Fibroblast of lung (primary cell): ENCODE data around the gene HIGD2B. TPM values are rescaled to one million over a fixed set of nuclear protein-coding genes. Genes with fewer than 3 reads are reported as not detected.
"Not testable (repeated sequence)": the region's sequence is repeated elsewhere in the genome, so short reads cannot be mapped to it uniquely, and the experiment has no call there.

Source experiments
- DNase-seq, 2 donors: peaks; one replicate each; pipeline versions ENCODE4 v3.0.0 to v3.0.0-alpha.2; 2010; ENCODE audit warnings: low read depth in 2 of 2
- H2AFZ ChIP-seq: 2 replicates; pipeline ENCODE4 v1.5.1; 2012; ENCODE audit warnings: low read length, control low read depth, inconsistent platforms
- H3K27ac ChIP-seq: 2 replicates; pipeline ENCODE4 v1.5.1; 2011; ENCODE audit warnings: low read length, control low read depth; ENCODE audit not compliant: insufficient read depth
- H3K27me3 ChIP-seq: 2 replicates; pipeline ENCODE4 v1.5.1; 2011; ENCODE audit warnings: mild to moderate bottlenecking, low read length; ENCODE audit not compliant: control insufficient read depth, insufficient read depth
- H3K36me3 ChIP-seq: 2 replicates; pipeline ENCODE4 v1.5.1; 2011; ENCODE audit warnings: low read length; ENCODE audit not compliant: control insufficient read depth, insufficient read depth
- H3K4me1 ChIP-seq: 2 replicates; pipeline ENCODE4 v1.5.1; 2011; ENCODE audit warnings: low read length; ENCODE audit not compliant: control insufficient read depth, insufficient read depth; ENCODE audit errors: extremely low read depth
- H3K4me2 ChIP-seq: 2 replicates; pipeline ENCODE4 v1.5.1; 2011; ENCODE audit warnings: low read length, control low read depth; ENCODE audit not compliant: insufficient read depth; ENCODE audit errors: extremely low read depth
- H3K4me3 ChIP-seq, 4 experiments: fragments of 200-600 bp in 1 of 4; sonication (generic) in 1 of 4; replicated peaks in 1 of 4; 2 replicates each; pipeline ENCODE4 v1.5.1; 2011 to 2016; ENCODE audit warnings: low read length in 4 of 4, low read depth in 3 of 4, mild to moderate bottlenecking in 3 of 4, control low read depth in 2 of 4, inconsistent platforms in 1 of 4, mixed read lengths in 1 of 4; ENCODE audit not compliant: insufficient read depth in 1 of 4; ENCODE audit errors: control extremely low read depth in 1 of 4
- H3K79me2 ChIP-seq: 2 replicates; pipeline ENCODE4 v1.5.1; 2012; ENCODE audit warnings: mild to moderate bottlenecking, low read length, inconsistent platforms; ENCODE audit not compliant: control insufficient read depth, insufficient read depth
- H3K9ac ChIP-seq: 2 replicates; pipeline ENCODE4 v1.5.1; 2011; ENCODE audit warnings: mild to moderate bottlenecking, low read length, control low read depth; ENCODE audit not compliant: insufficient read depth
- H3K9me3 ChIP-seq: 2 replicates; pipeline ENCODE4 v1.5.1; 2012; ENCODE audit warnings: low read depth, low read length; ENCODE audit not compliant: control insufficient read depth, insufficient read depth
- H4K20me1 ChIP-seq: 2 replicates; pipeline ENCODE4 v1.5.1; 2011; ENCODE audit warnings: low read length; ENCODE audit not compliant: control insufficient read depth, insufficient read depth; ENCODE audit errors: extremely low read depth
- CTCF ChIP-seq, 2 donors: IDR thresholded peaks in 1 of 2; conservative IDR thresholded peaks in 1 of 2; 1 replicate in 1 of 2; 2 replicates in 1 of 2; pipeline ENCODE4 v1.5.1; 2011 to 2012; ENCODE audit warnings: low read length in 2 of 2, control low read depth in 1 of 2, inconsistent platforms in 1 of 2, low read depth in 1 of 2, mild to moderate bottlenecking in 1 of 2
- EZH2 ChIP-seq: IDR thresholded peaks from 2 replicates; pipeline ENCODE4 v1.5.1; 2012; ENCODE audit warnings: low read length, control low read depth, mild to moderate bottlenecking; ENCODE audit errors: missing control alignments
- polyA plus RNA-seq, 2 donors: library from polyadenylated mRNA; depleted of rRNA in 1 of 2; stranded (reverse) in 1 of 2; unstranded in 1 of 2; fragments of >200 nt; gene quantifications; 2 replicates each; pipeline ENCODE4 v1.2.1, GENCODE V29; 2011 to 2012; ENCODE audit warnings: missing spikeins in 1 of 2
- total RNA-seq: library from RNA; depleted of rRNA; stranded (reverse); fragments of >200 nt; gene quantifications from 2 replicates; pipeline ENCODE4 v1.2.1, GENCODE V29; 2014

The HIGD2B gene
- total and polyA plus RNA-seq, 2 donors (not counting 1 experiment from before 2014, with no cell fraction given): not detected

GRCh38 chr15:72724028-72724427, 38.0 kb upstream of the HIGD2B start:
- Histone ChIP-seq H3K27ac (no peak overlapping the region), H3K4me1 (peaks cover 2% of the 10 kb centered on the region), H3K4me2 (no peak overlapping the region), H3K79me2 (no peaks in the 10 kb centered on the region), H3K36me3 (no peaks in the 10 kb centered on the region), H3K4me3 (no peak overlapping the region), H3K27me3 (no peaks in the 10 kb centered on the region), H3K9ac (no peak overlapping the region), H4K20me1 (no peaks in the 10 kb centered on the region), H2AFZ (no peak overlapping the region), H3K9me3 (no peaks in the 10 kb centered on the region)
- DNase-seq: peak in 1 of 2 donors; percentile 32
- TF ChIP-seq EZH2 (no peak), CTCF (conservative IDR thresholded peaks at IDR 0.05 in 1 of 2, IDR thresholded peaks at IDR 0.05 in 1 of 2; ENCODE audit: low read depth in 1 of 2, low read length in 2 of 2) (no peak)

GRCh38 chr15:72722071-72722696, 36.2 kb upstream of the HIGD2B start:
- DNase-seq: peak; percentile 64 to 78
- H3K9me3 ChIP-seq: no peaks in the 10 kb centered on the region
- no peaks in the 10 kb centered on the region for H3K27me3 ChIP-seq
- TF ChIP-seq EZH2 (no peak), CTCF (conservative IDR thresholded peaks at IDR 0.05 in 1 of 2, IDR thresholded peaks at IDR 0.05 in 1 of 2; ENCODE audit: low read depth in 1 of 2, low read length in 2 of 2) (peak; percentile 72 to 88)
- H3K4me2 ChIP-seq: no peak overlapping the region
- no peaks in the 10 kb centered on the region for H3K79me2 ChIP-seq
- no peaks in the 10 kb centered on the region for H3K36me3 ChIP-seq
- H2AFZ ChIP-seq: no peak overlapping the region
- H4K20me1 ChIP-seq: no peaks in the 10 kb centered on the region
- no peak overlapping the region for H3K9ac ChIP-seq
- no peak overlapping the region for H3K4me3 ChIP-seq
- no peak overlapping the region for H3K27ac ChIP-seq
- peaks cover 2% of the 10 kb centered on the region for H3K4me1 ChIP-seq

GRCh38 chr15:72708551-72709303, 22.7 kb upstream of the HIGD2B start:
- not testable (repeated sequence) for H3K4me2 ChIP-seq, H2AFZ ChIP-seq, H4K20me1 ChIP-seq, H3K36me3 ChIP-seq, H3K9ac ChIP-seq, H3K27ac ChIP-seq, H3K27me3 ChIP-seq, H3K79me2 ChIP-seq, H3K4me1 ChIP-seq, DNase-seq, H3K9me3 ChIP-seq, H3K4me3 ChIP-seq
